ENCODE results near the gene FAAP100.

GRCh38 chr17:81557276-81558114, 5.3 kb upstream of the FAAP100 start:
- TF ChIP-seq CTCF (IDR thresholded peaks at IDR 0.05) (no peak), ZNF416 (CRISPR knock-in tag; IDR thresholded peaks at IDR 0.05) (no peak), NFE2L1 (CRISPR knock-in tag; IDR thresholded peaks at IDR 0.05) (no peak), HMGXB4 (CRISPR knock-in tag; IDR thresholded peaks at IDR 0.05) (no peak), ZNF512 (CRISPR knock-in tag; IDR thresholded peaks at IDR 0.05; ENCODE audit: borderline replicate concordance) (no peak)
